GM18498 (cell line): ENCODE measurements around the gene ASTE1.
"Not testable (repeated sequence)": the region's sequence is repeated elsewhere in the genome, so short reads cannot be mapped to it uniquely, and the experiment has no call there.

Experiments used
- ATAC-seq: cut with Tn5 transposase; IDR thresholded peaks from one replicate; pipeline ENCODE4 v1.9.1; 2021; ENCODE audit warnings: mild to moderate bottlenecking, moderate library complexity; ENCODE audit not compliant: unreplicated experiment

The ASTE1 gene

GRCh38 chr3:131018970-131019369 lies 7.7 kb downstream of the ASTE1 start:
- ATAC-seq: no peak

- no peak for ATAC-seq
Measured at GRCh38 chr3:131009698-131010097, 16.9 kb downstream of the ASTE1 start.

GRCh38 chr3:131008326-131008725 lies 18.3 kb downstream of the ASTE1 start:
- no peak for ATAC-seq

GRCh38 chr3:131007782-131008181 lies 18.8 kb downstream of the ASTE1 start:
- ATAC-seq: no peak

- no peak for ATAC-seq
Measured at GRCh38 chr3:131007256-131007655, 19.4 kb downstream of the ASTE1 start.

GRCh38 chr3:131004603-131005002 lies 22.0 kb downstream of the ASTE1 start:
- ATAC-seq: no peak

GRCh38 chr3:131001071-131001470 lies 25.6 kb downstream of the ASTE1 start:
- no peak for ATAC-seq

GRCh38 chr3:130997289-130997688 lies 29.3 kb downstream of the ASTE1 start:
- no peak for ATAC-seq

- ATAC-seq: no peak
Measured at GRCh38 chr3:130992344-130992743, 34.3 kb downstream of the ASTE1 start.

GRCh38 chr3:130991126-130991525 lies 35.5 kb downstream of the ASTE1 start:
- no peak for ATAC-seq

- no peak for ATAC-seq
Measured at GRCh38 chr3:130990282-130990681, 36.3 kb downstream of the ASTE1 start.

GRCh38 chr3:130981469-130981868 lies 45.2 kb downstream of the ASTE1 start:
- ATAC-seq: no peak

- no peak for ATAC-seq
Measured at GRCh38 chr3:130979117-130979516, 47.5 kb downstream of the ASTE1 start.

- ATAC-seq: no peak
Measured at GRCh38 chr3:130976706-130977105, 49.9 kb downstream of the ASTE1 start.

- ATAC-seq: no peak
Measured at GRCh38 chr3:130975251-130975650, 51.4 kb downstream of the ASTE1 start.

- ATAC-seq: no peak
Measured at GRCh38 chr3:130974201-130974600, 52.4 kb downstream of the ASTE1 start.

- no peak for ATAC-seq
Measured at GRCh38 chr3:130973406-130973805, 53.2 kb downstream of the ASTE1 start.

GRCh38 chr3:130972592-130972991 lies 54.0 kb downstream of the ASTE1 start:
- not testable (repeated sequence) for ATAC-seq

GRCh38 chr3:130971208-130971607 lies 55.4 kb downstream of the ASTE1 start:
- ATAC-seq: no peak

- no peak for ATAC-seq
Measured at GRCh38 chr3:130969621-130970020, 57.0 kb downstream of the ASTE1 start.

GRCh38 chr3:130968221-130968620 lies 58.4 kb downstream of the ASTE1 start:
- no peak for ATAC-seq

- ATAC-seq: no peak
Measured at GRCh38 chr3:130967281-130967680, 59.3 kb downstream of the ASTE1 start.

GRCh38 chr3:130963878-130964277 lies 62.7 kb downstream of the ASTE1 start:
- no peak for ATAC-seq
